ENCODE measurements around the gene ACSBG1. TPM values are rescaled to one million over a fixed set of nuclear protein-coding genes. Genes with fewer than 3 reads are reported as not detected.

Gene ACSBG1
- total RNA-seq, 1 donor from 2014 or later = 0.52 TPM

DNA sequence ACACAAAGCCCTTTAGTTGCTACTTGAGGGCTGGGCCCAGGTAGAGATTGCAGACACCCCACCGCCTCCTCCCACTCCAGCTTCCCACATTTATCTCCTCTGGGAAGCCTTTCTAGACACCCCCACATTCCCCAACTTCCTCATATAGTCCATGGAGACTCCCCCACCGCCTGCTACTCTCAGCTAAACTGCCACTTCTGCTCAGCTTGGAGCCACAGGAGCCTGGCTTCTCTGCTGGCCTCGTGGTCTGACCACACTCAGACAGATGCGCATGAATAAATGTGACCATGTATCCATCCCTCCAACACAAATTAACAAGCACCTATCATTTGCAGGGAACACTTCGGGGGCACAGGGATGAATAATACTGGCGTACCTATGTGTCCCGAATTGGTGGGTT is 10.5 kb upstream of the ACSBG1 start:
- Mint-ChIP-seq H3K4me1 (ENCODE audit: low read depth) (no peaks in the 10 kb centered on the region), H3K4me3 (no peak overlapping the region), H3K36me3 (ENCODE audit: low read depth) (no peaks in the 10 kb centered on the region), H3K27ac (no peak overlapping the region), H3K27me3 (ENCODE audit: insufficient read depth) (peaks cover 16% of the 10 kb centered on the region), H3K9me3 (no peaks in the 10 kb centered on the region)
- DNase-seq (ENCODE audit: low spot score) = no peak
- intact Hi-C loops (cut with micrococcal nuclease) = no loop called here

DNA sequence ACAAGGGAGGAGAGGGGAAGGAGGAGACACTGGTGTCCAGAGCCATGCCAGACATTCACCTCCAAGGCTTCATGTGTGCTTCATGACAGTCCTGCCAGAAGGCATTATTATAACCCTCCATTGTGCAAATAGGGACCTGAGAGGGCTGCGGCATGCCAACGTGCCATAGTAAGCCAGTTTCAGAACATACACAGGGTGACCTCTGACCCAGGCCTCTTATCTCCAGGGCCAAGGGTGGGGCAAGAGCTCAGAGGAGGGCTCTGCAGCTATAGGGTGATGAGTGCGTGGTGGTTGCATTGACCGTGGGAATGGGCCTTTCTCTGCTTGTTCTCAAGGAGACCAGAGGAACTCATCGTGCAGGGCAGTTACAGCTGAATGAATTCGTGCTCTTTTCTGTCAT is 9.7 kb upstream of the ACSBG1 start:
- no peaks in the 10 kb centered on the region for H3K36me3 Mint-ChIP-seq (ENCODE audit: low read depth)
- intact Hi-C loops (cut with micrococcal nuclease) = no loop called here
- peaks cover 14% of the 10 kb centered on the region for H3K27me3 Mint-ChIP-seq (ENCODE audit: insufficient read depth)
- no peak for DNase-seq (ENCODE audit: low spot score)
- no peak overlapping the region for H3K27ac Mint-ChIP-seq
- no peaks in the 10 kb centered on the region for H3K4me1 Mint-ChIP-seq (ENCODE audit: low read depth)
- no peak overlapping the region for H3K4me3 Mint-ChIP-seq
- no peaks in the 10 kb centered on the region for H3K9me3 Mint-ChIP-seq

DNA sequence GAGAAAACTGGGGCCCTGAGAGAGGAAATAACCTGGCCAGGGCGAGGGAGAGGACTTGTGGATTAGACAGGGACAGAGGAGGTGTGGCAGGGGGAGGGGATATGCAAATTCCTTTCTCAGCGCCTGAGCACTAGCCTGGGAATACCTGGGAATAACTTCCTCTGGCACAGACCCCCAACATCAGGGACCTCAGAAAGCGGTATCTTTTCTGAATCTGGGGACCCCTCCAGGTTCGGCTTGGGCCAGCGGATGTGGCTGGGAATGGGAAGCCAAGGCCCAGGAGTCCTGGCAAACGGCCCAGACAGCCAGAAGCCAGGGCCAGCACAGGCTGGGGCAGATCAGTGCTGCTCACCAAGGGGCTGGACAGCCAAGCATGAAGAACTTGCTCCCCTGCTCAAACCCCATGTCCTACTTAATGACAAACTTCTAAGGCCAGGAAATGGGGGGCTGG is 9.2 kb upstream of the ACSBG1 start:
- H3K36me3 Mint-ChIP-seq (ENCODE audit: low read depth) = no peaks in the 10 kb centered on the region
- H3K4me3 Mint-ChIP-seq = no peak overlapping the region
- DNase-seq (ENCODE audit: low spot score) = no peak
- no peak overlapping the region for H3K27ac Mint-ChIP-seq
- H3K27me3 Mint-ChIP-seq (ENCODE audit: insufficient read depth) = peaks cover 14% of the 10 kb centered on the region
- intact Hi-C loops (cut with micrococcal nuclease) = no loop called here
- H3K4me1 Mint-ChIP-seq (ENCODE audit: low read depth) = no peaks in the 10 kb centered on the region
- no peaks in the 10 kb centered on the region for H3K9me3 Mint-ChIP-seq

DNA sequence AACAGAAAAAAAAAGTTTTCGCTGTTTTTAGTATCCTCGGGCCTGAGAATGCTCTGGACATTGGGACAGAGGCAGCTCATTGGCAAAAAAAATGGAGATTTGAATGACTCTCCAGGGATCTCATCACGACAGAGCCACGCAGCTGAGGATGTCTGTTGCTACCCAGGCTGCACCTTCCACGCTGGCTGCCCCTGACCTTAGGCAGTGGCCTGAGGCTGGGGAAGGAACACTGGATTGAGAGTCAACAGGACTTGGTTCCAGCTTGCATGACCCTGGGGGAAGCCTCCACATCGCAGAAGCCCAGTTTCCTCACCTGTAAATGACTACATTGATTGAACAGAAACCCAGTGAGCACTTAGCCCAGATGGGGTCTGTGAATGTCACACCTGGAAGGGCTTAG is 8.7 kb upstream of the ACSBG1 start:
- Mint-ChIP-seq H3K4me3 (no peak overlapping the region), H3K36me3 (ENCODE audit: low read depth) (no peaks in the 10 kb centered on the region), H3K9me3 (no peaks in the 10 kb centered on the region), H3K4me1 (ENCODE audit: low read depth) (no peaks in the 10 kb centered on the region), H3K27me3 (ENCODE audit: insufficient read depth) (peaks cover 16% of the 10 kb centered on the region), H3K27ac (no peak overlapping the region)
- intact Hi-C loops (cut with micrococcal nuclease) = no loop called here
- no peak for DNase-seq (ENCODE audit: low spot score)

DNA sequence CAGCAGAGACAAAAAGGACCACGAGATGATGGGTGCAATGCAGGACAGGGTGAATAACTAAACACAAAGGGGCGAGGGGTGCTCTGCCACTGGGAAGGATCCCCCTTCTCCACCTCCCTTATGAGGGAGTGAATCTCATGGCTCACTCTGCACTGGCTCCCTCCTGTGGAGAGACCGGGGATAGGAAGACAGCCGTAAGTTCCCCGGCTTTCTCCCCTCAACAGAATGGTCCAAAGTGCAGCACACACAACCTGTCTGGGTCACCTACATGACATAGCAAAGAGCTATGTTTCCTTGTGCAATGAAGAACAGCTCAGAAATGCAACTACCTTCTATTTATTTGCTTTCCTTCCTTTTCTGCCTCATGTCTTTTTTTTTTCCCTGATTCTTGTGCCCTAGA is 7.8 kb upstream of the ACSBG1 start:
- H3K36me3 Mint-ChIP-seq (ENCODE audit: low read depth) = no peaks in the 10 kb centered on the region
- no peak for DNase-seq (ENCODE audit: low spot score)
- no peaks in the 10 kb centered on the region for H3K9me3 Mint-ChIP-seq
- peaks cover 16% of the 10 kb centered on the region for H3K27me3 Mint-ChIP-seq (ENCODE audit: insufficient read depth)
- no peak overlapping the region for H3K4me3 Mint-ChIP-seq
- H3K4me1 Mint-ChIP-seq (ENCODE audit: low read depth) = no peaks in the 10 kb centered on the region
- H3K27ac Mint-ChIP-seq = no peak overlapping the region
- intact Hi-C loops (cut with micrococcal nuclease) = no loop called here

DNA sequence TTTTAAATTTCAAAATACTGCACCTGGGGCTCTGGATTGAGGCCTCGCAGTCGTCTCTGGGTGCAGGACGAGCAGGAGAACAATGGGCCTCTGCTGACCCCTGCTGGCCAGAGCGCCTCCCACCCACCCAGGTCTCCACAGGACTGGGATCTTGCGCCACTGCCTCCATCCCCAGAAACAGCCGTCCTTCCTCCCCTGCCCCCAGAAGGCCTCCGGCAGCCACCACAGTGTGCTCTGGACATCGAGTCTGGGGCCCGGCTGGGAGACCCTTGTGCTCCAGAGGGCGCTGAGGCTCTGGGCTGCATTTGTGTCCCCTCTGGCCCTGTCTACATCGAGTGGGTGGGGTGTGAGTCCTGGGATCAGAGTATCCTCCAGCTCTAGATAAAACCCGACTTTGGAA is 6.7 kb upstream of the ACSBG1 start:
- Mint-ChIP-seq H3K4me1 (ENCODE audit: low read depth) (no peaks in the 10 kb centered on the region), H3K4me3 (no peak overlapping the region), H3K27ac (no peak overlapping the region), H3K27me3 (ENCODE audit: insufficient read depth) (peaks cover 16% of the 10 kb centered on the region), H3K36me3 (ENCODE audit: low read depth) (no peaks in the 10 kb centered on the region), H3K9me3 (no peaks in the 10 kb centered on the region)
- intact Hi-C loops (cut with micrococcal nuclease) = loop anchor here (1.0 to 2.0 kb wide), 6 partner anchors 46 to 331 kb away; partner anchors contain the start of gene CIB2
- DNase-seq (ENCODE audit: low spot score) = peak; percentile 70

DNA sequence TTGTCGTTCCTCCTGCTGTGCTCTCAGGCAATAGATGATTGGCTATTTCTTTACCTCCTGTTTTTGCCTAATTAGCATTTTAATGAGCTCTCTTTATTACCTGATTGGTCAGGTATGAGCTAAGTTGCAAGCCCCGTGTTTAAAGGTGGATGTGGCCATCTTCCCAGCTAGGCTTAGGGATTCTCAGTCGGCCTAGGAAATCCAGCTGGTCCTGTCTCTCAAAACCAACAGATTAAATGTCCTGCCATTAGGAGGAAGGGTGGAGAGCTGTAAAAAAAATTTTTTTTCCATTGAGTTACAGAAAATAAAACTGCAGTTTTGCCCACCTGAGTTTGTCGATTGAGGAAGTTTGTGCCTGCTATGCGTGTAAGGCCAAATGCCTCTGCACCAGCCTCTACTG is 5.4 kb upstream of the ACSBG1 start:
- Mint-ChIP-seq H3K9me3 (no peaks in the 10 kb centered on the region), H3K4me3 (no peak overlapping the region), H3K4me1 (ENCODE audit: low read depth) (peaks cover 2% of the 10 kb centered on the region), H3K36me3 (ENCODE audit: low read depth) (no peaks in the 10 kb centered on the region), H3K27ac (no peak overlapping the region), H3K27me3 (ENCODE audit: insufficient read depth) (peaks cover 16% of the 10 kb centered on the region)
- DNase-seq (ENCODE audit: low spot score) = no peak
- intact Hi-C loops (cut with micrococcal nuclease) = loop anchor here (2.0 kb wide), 1 partner anchor 63 kb away; no protein-coding TSS in a partner anchor

DNA sequence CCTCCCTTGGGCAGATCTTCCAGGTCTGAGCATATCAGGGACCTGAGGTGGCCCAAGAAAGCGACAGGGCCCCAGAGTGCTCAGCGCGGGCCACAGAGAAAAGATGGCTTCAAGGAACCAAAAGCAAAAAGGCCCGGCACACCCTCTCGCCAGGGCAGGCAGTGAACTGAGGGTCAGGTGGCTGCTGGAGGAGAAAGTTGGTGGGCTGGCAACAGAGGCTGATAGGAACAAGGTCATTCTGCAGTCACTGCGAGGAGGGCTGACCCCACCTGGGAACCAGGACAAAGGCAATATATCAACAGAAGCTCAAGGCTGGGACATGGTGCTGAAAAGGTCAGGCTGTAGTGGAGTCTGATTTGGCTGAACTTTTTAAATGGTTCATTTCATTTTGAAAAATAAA is 2.8 kb upstream of the ACSBG1 start:
- Mint-ChIP-seq H3K9me3 (no peaks in the 10 kb centered on the region), H3K27me3 (ENCODE audit: insufficient read depth) (peaks cover 14% of the 10 kb centered on the region), H3K4me1 (ENCODE audit: low read depth) (peaks cover 6% of the 10 kb centered on the region), H3K27ac (no peak overlapping the region), H3K4me3 (no peak overlapping the region), H3K36me3 (ENCODE audit: low read depth) (no peaks in the 10 kb centered on the region)
- no peak for DNase-seq (ENCODE audit: low spot score)
- intact Hi-C loops (cut with micrococcal nuclease) = no loop called here

DNA sequence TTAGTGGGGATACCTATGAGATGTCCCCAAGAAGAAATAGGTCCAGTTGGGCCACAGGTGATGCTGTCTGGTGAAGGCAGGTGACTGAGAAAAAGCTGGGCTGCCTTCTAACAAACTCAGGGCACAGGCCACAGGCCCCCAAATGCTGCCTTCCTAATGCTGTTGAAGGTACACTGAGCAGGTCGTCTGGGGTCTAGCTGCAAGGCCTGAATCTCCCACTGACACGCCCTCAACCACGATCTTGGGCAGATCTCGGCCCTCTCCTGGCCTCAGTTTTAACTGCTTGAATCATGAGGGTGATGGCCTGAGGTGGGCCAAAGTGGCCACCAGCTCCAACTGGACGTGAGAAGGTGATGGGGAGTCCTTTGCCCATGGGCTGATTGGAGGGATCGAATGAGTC is 2.1 kb upstream of the ACSBG1 start:
- H3K9me3 Mint-ChIP-seq = no peaks in the 10 kb centered on the region
- no peaks in the 10 kb centered on the region for H3K36me3 Mint-ChIP-seq (ENCODE audit: low read depth)
- DNase-seq (ENCODE audit: low spot score) = no peak
- no peak overlapping the region for H3K4me3 Mint-ChIP-seq
- H3K27ac Mint-ChIP-seq = no peak overlapping the region
- intact Hi-C loops (cut with micrococcal nuclease) = no loop called here
- H3K4me1 Mint-ChIP-seq (ENCODE audit: low read depth) = peaks cover 6% of the 10 kb centered on the region
- H3K27me3 Mint-ChIP-seq (ENCODE audit: insufficient read depth) = peaks cover 14% of the 10 kb centered on the region

DNA sequence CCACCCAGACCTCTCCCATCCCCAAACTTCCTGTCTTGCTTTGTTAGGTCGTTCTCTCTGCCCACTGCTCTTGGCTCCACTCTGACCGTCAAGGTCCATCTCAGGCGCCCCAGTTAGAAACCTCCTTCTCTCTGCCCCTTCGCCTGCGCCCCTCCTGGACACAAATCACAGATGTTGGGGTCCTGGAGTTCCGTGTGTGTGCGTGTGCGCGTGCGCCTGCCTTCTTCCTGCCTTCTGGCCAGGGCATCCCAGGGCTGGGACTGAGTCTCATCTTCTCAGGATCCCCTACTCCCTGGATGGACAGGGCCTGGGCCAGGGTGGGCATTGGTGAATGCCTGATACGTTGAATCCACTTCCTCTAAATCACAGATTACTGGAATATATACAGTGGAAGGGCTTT is 869 bp downstream of the ACSBG1 start:
- Mint-ChIP-seq H3K4me3 (no peak overlapping the region), H3K27me3 (ENCODE audit: insufficient read depth) (peaks cover 16% of the 10 kb centered on the region), H3K27ac (no peak overlapping the region), H3K9me3 (no peaks in the 10 kb centered on the region), H3K36me3 (ENCODE audit: low read depth) (no peaks in the 10 kb centered on the region), H3K4me1 (ENCODE audit: low read depth) (peaks cover 6% of the 10 kb centered on the region)
- intact Hi-C loops (cut with micrococcal nuclease) = no loop called here
- no peak for DNase-seq (ENCODE audit: low spot score)

DNA sequence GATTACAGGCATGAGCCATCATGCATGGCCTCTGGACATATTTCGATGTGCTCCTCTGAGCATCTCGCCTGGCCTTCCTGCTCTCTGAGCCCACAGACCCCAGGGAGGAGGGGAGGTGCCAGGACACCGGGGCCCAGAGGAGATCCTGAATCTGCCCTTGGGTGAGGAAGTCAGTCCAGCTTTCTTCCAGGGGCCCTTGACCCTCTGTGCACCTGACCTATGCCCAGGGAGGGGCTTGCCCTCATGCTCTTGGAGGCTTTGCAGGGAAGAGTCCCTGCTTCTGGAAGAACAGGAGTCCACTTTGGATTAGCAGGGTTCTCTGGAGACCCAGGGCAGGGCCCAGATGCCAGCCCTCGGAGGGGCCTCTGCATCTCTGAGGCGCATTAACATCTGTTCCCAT is 1.4 kb downstream of the ACSBG1 start:
- intact Hi-C loops (cut with micrococcal nuclease) = no loop called here
- Mint-ChIP-seq H3K36me3 (ENCODE audit: low read depth) (no peaks in the 10 kb centered on the region), H3K4me3 (no peak overlapping the region), H3K27ac (no peak overlapping the region), H3K9me3 (no peaks in the 10 kb centered on the region), H3K27me3 (ENCODE audit: insufficient read depth) (peaks cover 14% of the 10 kb centered on the region), H3K4me1 (ENCODE audit: low read depth) (peaks cover 6% of the 10 kb centered on the region)
- no peak for DNase-seq (ENCODE audit: low spot score)

DNA sequence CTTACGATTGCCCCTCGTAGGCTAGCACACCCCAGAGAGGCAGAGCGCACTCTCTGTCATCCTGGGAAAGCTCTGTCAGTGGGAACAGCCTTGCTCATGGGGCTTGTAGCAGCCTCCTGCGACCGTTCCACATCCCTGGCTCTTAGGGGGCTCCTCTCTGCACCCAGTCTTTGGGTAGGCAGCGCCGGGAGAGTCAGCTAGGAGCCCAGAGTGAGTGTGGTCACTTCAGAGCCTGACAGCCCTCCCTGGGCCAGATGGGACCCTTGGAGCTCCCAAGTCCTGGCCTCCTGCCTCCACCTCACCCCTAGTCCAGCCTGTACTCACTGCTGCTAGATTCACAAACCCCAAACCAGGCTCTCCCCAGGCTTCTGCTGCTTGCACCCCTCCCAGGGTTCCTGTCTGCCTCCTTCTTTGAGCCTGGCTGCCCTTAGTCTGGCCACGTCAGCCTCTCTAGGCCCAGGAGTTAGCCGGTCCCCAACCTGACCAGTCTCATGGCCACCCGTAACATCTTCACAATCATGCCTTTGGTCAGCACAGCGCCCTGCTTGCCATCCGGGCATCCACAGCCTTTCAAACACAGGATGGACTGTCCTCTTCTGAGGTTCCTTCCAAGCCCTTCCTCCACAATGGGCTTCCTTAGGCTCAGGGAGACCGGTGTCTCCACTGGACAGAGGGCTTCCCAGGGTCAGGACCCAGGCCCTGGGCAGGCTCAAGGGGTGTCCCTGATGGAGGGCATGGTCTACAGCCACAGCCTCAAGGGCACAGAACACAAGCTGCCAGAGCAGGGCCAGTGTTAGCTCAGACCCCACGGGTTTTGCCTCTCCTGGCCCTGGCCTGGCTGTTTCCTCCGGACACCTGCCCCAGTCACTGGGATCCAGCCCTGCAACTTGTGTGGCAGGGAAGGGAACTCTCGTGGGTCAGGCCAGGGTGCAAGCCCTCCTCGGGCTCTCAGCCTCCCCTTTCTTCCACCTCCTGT is 4.6 kb downstream of the ACSBG1 start:
- Mint-ChIP-seq H3K27me3 (ENCODE audit: insufficient read depth) (peaks cover 12% of the 10 kb centered on the region), H3K4me3 (no peak overlapping the region), H3K27ac (peak overlapping the region; percentile 34), H3K9me3 (no peaks in the 10 kb centered on the region), H3K4me1 (ENCODE audit: low read depth) (peaks cover 12% of the 10 kb centered on the region), H3K36me3 (ENCODE audit: low read depth) (no peaks in the 10 kb centered on the region)
- no peak for DNase-seq (ENCODE audit: low spot score)
- intact Hi-C loops (cut with micrococcal nuclease) = no loop called here

DNA sequence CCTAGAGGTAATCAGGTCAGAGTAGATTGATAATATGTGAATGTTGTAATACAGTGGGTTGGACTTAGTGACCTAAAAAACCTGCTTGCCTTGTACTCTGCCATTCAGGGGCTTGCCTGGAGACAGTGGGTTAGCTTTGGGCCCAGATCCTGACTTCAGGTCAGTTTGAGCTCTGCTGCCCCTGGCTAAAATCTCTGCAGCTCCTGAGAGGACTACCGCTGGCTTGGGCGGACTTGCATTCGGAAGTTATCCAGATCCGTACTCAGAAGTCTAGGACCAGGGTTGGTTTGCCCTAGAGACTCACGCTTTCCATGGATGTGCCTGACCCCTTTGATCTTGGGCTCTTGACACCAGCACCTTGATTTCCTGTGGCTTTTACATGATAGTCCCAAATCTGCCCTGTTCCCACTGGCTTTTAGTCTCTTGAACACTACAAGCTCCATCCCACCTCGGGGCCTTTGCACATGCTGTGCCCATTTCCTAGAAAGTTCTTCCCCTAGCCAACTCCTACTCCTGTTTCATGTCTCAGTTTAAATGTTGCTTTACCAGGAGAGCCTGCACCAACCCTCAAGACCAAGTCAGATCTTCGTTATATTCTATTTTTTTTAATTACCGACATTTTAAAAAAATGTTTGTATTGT is 5.9 kb downstream of the ACSBG1 start:
- intact Hi-C loops (cut with micrococcal nuclease) = no loop called here
- Mint-ChIP-seq H3K9me3 (no peaks in the 10 kb centered on the region), H3K4me1 (ENCODE audit: low read depth) (peaks cover 9% of the 10 kb centered on the region), H3K4me3 (no peak overlapping the region), H3K27me3 (ENCODE audit: insufficient read depth) (peaks cover 8% of the 10 kb centered on the region), H3K36me3 (ENCODE audit: low read depth) (no peaks in the 10 kb centered on the region), H3K27ac (no peak overlapping the region)
- DNase-seq (ENCODE audit: low spot score) = no peak

All from activated T-helper 1 cell treated with anti-CD3 and anti-CD28 coated beads, Interleukin-12 subunit alpha, Interleukin-12 subunit beta, Interleukin-2, Interleukin-4 antibody, amounts not matched to agents 30 ng/mL and 10 ng/mL and 1 ng/mL, durations not matched to agents 14 hours and 24 hours and 36 hours (primary cell).